GM18951 (cell line): ENCODE results near the gene ZNF385A.
A peak's percentile ranks its signal among the peaks of the same experiment; 100 is the strongest.

Source experiments
- POLR2A ChIP-seq: IDR thresholded peaks from 4 replicates; pipeline ENCODE4 v1.6.1; 2011; ENCODE audit warnings: mild to moderate bottlenecking; ENCODE audit not compliant: insufficient read length, insufficient read depth; ENCODE audit errors: extremely low read depth
- in situ Hi-C: fragments of 300-500 bp; cut with MboI; formaldehyde crosslinking; loops from one replicate; pipeline ENCODE4 v1.12.0; 2022; ENCODE audit warnings: low sequenced_read_pairs, mixed read lengths, inconsistent platforms; ENCODE audit not compliant: unreplicated experiment

Gene ZNF385A

DNA sequence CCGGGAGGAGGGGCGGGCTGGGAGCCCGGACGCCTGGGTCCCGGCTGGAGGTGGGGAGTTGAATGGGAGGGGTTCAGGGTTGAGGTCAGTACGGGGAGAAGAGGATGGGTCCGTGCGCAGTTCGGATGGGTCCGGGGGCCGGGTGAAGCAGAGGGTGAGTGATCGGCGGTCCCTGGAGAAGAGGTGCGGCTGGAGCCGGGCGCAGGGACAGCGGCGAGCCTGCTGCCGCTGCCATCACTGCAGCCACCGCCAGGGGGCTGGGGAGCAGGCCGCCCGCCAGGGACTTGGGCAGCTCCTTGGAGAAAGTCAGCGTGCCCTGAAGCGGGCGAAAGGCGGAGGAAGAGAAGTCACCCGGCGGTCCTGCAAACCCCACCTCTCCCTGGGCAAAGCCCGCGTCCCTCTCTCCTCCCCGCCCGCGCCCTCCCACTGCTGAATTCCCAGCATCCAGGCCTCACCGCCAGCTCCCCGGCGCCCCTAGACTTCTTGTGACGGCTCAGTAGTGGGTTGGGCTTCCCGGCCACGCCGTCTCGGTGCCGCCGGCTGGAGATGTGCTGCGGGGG, 14.3 kb downstream of the ZNF385A start:
- in situ Hi-C loops = loop anchor here (25.0 kb wide), 1 partner anchor 358 kb away; the partner anchor contains the start of genes HOXC8 and HOXC9
- no peak for TF ChIP-seq POLR2A

DNA sequence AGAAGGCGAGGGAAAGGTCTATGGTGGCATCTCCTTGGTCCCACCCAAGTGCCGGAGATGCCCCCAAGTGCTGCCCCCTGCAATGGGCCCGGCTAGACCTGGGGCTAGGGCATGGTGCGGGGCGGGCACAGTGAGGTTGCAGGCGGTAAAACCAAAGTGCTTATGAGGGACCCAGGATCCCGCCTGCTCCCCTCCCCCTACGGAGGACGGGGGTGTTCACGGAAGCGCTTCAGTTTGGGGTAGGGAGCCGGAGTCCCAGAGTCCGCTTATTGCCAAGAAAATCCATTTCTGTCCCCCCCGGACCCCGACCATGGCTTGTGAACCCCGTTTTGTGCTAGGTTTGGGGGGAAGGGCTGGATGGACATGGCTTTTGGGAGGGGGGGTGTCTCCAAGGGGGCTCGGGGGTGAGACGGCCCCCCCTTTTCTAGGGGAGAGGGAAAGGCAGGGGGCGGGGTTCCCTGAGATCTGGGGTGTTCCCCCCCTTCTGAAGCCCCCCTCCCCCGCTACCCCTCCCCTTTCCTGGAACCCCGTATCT, 14.9 kb downstream of the ZNF385A start:
- in situ Hi-C loops = loop anchor here (10.0 to 25.0 kb wide), 2 partner anchors 135 to 357 kb away; partner anchors contain the start of genes HOXC8 and HOXC9
- TF ChIP-seq POLR2A = no peak

GRCh38 chr12:54368709-54369596, 15.6 kb downstream of the ZNF385A start:
- in situ Hi-C loops = loop anchor here (10.0 to 25.0 kb wide), 2 partner anchors 134 to 357 kb away; partner anchors contain the start of genes HOXC8 and HOXC9
- no peak for TF ChIP-seq POLR2A

DNA sequence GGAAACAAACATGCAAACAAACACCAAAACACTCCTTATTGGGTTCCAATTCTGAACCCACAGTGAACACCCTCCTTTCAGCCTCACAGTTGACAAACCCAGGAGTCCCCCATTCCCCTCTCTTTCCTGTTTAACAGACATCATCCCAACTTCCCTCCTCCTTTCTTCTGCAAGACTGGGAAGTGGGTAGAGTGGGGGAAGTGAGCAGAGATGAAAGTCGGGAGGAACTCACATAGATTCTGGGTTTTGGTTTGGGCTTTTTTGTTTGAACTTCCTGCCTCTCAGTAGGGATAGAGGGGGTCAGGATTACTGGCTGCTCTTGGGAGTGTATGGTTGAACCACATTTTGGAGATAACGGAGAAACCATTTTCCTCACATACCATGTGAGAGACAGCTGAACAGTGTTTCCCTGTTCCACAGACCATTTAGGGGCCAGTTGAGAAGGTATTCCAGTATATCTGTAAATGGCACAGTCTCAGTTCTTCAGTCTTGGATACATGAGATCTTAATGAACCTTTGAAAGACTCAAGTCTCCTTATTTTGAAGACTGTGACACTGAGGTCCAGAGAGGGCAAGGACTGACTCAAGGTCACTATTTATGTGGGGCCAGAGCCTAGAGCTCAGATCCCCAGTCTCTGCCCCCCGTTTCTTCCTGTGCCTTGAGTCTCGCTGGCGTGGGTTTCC, 16.4 kb downstream of the ZNF385A start:
- in situ Hi-C loops = loop anchor here (10.0 to 25.0 kb wide), 2 partner anchors 133 to 356 kb away; partner anchors contain the start of genes HOXC8 and HOXC9
- no peak for TF ChIP-seq POLR2A

- no peak for TF ChIP-seq POLR2A
- in situ Hi-C loops = loop anchor here (10.0 to 25.0 kb wide), 2 partner anchors 130 to 352 kb away; partner anchors contain the start of genes HOXC8 and HOXC9
Observed at GRCh38 chr12:54364413-54364812, 20.1 kb downstream of the ZNF385A start, which contains the start of gene GPR84. GPR84 (minus strand) TSS chr12:54364486; CDS start chr12:54363851, 635 bp downstream.

- in situ Hi-C loops = loop anchor here (10.0 to 25.0 kb wide), 2 partner anchors 129 to 351 kb away; partner anchors contain the start of genes HOXC8 and HOXC9
- TF ChIP-seq POLR2A = no peak
Observed at GRCh38 chr12:54363618-54364017, 20.9 kb downstream of the ZNF385A start.

DNA sequence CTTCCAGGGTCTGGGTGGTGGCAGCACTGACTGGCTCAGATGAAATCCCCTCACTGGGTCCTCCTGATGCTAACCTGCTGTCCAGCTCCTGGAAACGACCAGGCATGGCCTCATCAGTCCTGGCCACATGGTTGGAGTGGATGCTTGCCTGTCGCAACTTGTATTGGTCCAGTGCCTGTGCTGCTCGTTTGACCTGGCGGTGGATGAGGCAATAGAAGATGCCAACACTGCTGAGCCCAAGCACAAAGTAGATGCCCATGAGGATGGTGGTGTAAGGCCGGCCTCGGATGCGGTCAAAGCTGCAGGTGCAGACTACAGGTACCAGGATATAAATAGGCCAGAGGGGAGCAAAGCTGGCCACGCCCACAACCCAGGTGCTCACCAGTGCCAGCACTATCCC, 21.5 kb downstream of the ZNF385A start:
- no peak for TF ChIP-seq POLR2A
- in situ Hi-C loops = loop anchor here (10.0 to 25.0 kb wide), 2 partner anchors 128 to 351 kb away; partner anchors contain the start of genes HOXC8 and HOXC9

- in situ Hi-C loops = loop anchor here (10.0 to 25.0 kb wide), 2 partner anchors 126 to 349 kb away; partner anchors contain the start of genes HOXC8 and HOXC9
- no peak for TF ChIP-seq POLR2A
Observed at GRCh38 chr12:54360717-54361456, 23.6 kb downstream of the ZNF385A start.

GRCh38 chr12:54359762-54360351, 24.7 kb downstream of the ZNF385A start:
- no peak for TF ChIP-seq POLR2A
- in situ Hi-C loops = loop anchor here (10.0 to 25.0 kb wide), 2 partner anchors 125 to 348 kb away; partner anchors contain the start of genes HOXC8 and HOXC9

DNA sequence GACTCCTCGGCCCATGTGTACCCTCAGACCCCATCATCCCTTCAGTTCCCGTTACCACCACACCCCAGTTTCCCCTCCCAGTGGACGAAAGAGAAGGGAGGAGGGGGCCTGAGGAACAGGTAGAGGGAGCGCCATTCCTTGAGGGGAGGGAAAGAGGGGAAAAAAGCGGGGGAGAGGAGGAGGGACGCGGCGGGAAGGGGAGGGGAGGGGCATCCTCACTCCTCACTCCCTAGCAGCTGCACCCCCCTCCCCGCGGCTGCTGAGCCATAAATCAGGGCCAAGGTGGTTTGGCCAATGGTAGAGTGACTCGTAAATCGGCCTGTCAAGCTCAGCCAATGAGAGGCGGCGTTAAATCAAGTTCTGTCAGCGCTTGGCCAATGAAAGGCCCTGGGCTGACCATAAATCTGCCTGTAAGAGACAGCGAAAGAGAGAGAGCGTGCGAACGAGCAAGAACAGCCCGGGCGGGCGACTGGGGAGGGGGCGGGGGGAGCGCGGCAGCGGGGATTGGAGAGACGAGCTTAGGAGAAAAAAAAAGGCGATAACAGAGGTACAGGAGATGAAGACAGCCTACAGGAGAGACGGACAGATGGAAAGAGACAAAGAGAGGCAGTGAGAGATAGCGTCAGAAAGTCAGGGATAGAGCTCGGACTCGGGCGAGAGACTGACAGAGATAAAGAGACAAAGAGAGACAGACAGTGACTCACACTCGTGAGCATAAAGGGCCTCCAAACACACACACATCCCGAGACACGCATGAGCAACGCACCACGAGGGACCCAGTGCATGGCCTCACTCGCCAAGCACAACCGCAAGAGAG, 25.4 kb downstream of the ZNF385A start:
- in situ Hi-C loops = loop anchor here (25.0 kb wide), 1 partner anchor 347 kb away; the partner anchor contains the start of genes HOXC8 and HOXC9

More for the DNA sequence above, 25.4 kb downstream of the ZNF385A start:
- TF ChIP-seq POLR2A = peak; percentile 28
